Mesothelial cell of epicardium (in vitro differentiated cells): ENCODE results near the gene UBE2C. TPM values are rescaled to one million over a fixed set of nuclear protein-coding genes. Genes with fewer than 3 reads are reported as not detected.
"Not testable (repeated sequence)": the region's sequence is repeated elsewhere in the genome, so short reads cannot be mapped to it uniquely, and the experiment has no call there.

Experiments used
- DNase-seq, 2 experiments: peaks; one replicate each; pipeline ENCODE4 v3.0.0; 2021; ENCODE audit warnings: low spot score in 2 of 2; ENCODE audit not compliant: unreplicated experiment in 2 of 2
- H3K27ac Mint-ChIP-seq: 2 replicates; pipeline ENCODE4 v1.8.0; 2021; ENCODE audit warnings: mixed read lengths
- H3K27me3 Mint-ChIP-seq: 2 replicates; pipeline ENCODE4 v1.8.0; 2021; ENCODE audit warnings: low read depth, mixed read lengths
- H3K36me3 Mint-ChIP-seq: 2 replicates; pipeline ENCODE4 v1.8.0; 2021; ENCODE audit warnings: mixed read lengths
- H3K4me1 Mint-ChIP-seq: 2 replicates; pipeline ENCODE4 v1.8.0; 2021; ENCODE audit warnings: mixed read lengths
- H3K4me3 Mint-ChIP-seq: 2 replicates; pipeline ENCODE4 v1.8.0; 2021; ENCODE audit warnings: mild to moderate bottlenecking, moderate library complexity, mixed read lengths
- H3K9me3 Mint-ChIP-seq: 2 replicates; pipeline ENCODE4 v1.8.0; 2021; ENCODE audit warnings: mixed read lengths
- CTCF ChIP-seq: fragments of 200-600 bp; sonication (generic); IDR thresholded peaks from one replicate; pipeline ENCODE4 v1.5.0; 2021; ENCODE audit warnings: antibody characterized with exemption; ENCODE audit not compliant: unreplicated experiment
- total RNA-seq: library from RNA; stranded (reverse); gene quantifications from 3 replicates; pipeline ENCODE4 v1.2.1, GENCODE V29; 2021

Gene UBE2C
- total RNA-seq, result 48.1 to 50.2 TPM (median 48.3 TPM) in 3 replicates

- Mint-ChIP-seq H3K27me3 (no peaks in the 10 kb centered on the region), H3K9me3 (no peaks in the 10 kb centered on the region), H3K4me1 (peaks cover 15% of the 10 kb centered on the region), H3K4me3 (peak within 1 kb of the TSS; percentile 78), H3K27ac (peak within 1 kb of the TSS; percentile 96), H3K36me3 (peaks cover 25% of the 10 kb centered on the region)
- peak; percentile 93 to 95 for DNase-seq
- no peak for TF ChIP-seq CTCF
These were observed at the start of gene UBE2C for GRCh38 chr20:45812157-45813005. UBE2C (plus strand) TSS chr20:45812644; CDS start chr20:45812696, 52 bp downstream.

- H3K4me3 Mint-ChIP-seq, H3K9me3 Mint-ChIP-seq, H3K36me3 Mint-ChIP-seq, DNase-seq, H3K4me1 Mint-ChIP-seq, H3K27ac Mint-ChIP-seq: not testable (repeated sequence)
- H3K27me3 Mint-ChIP-seq, result peaks cover 11% of the 10 kb centered on the region
These were observed 47.7 kb upstream of the UBE2C start for GRCh38 chr20:45764618-45765282.

- no peak overlapping the region for H3K4me3 Mint-ChIP-seq
- DNase-seq, result no peak
- H3K36me3 Mint-ChIP-seq, result no peaks in the 10 kb centered on the region
- peaks cover 4% of the 10 kb centered on the region for H3K9me3 Mint-ChIP-seq
- no peak for TF ChIP-seq CTCF
- no peaks in the 10 kb centered on the region for H3K4me1 Mint-ChIP-seq
- H3K27ac Mint-ChIP-seq, result no peak overlapping the region
- H3K27me3 Mint-ChIP-seq, result peaks cover 11% of the 10 kb centered on the region
These were observed 47.1 kb upstream of the UBE2C start for GRCh38 chr20:45765307-45765875.

- Mint-ChIP-seq H3K9me3 (no peaks in the 10 kb centered on the region), H3K27me3 (peaks cover 11% of the 10 kb centered on the region), H3K27ac (no peak overlapping the region), H3K4me3 (no peak overlapping the region), H3K36me3 (no peaks in the 10 kb centered on the region), H3K4me1 (no peaks in the 10 kb centered on the region)
- DNase-seq, result no peak
- TF ChIP-seq CTCF, result no peak
These were observed 46.5 kb upstream of the UBE2C start for GRCh38 chr20:45765980-45766379.

GRCh38 chr20:45768479-45768878, 44.0 kb upstream of the UBE2C start:
- no peak for TF ChIP-seq CTCF
- Mint-ChIP-seq H3K27ac (no peak overlapping the region), H3K36me3 (no peaks in the 10 kb centered on the region), H3K9me3 (no peaks in the 10 kb centered on the region), H3K4me3 (no peak overlapping the region), H3K4me1 (peaks cover 7% of the 10 kb centered on the region), H3K27me3 (peaks cover 11% of the 10 kb centered on the region)
- no peak for DNase-seq
